Measurements from ENCODE around the gene SPEF2.
A peak's percentile ranks its signal among the peaks of the same experiment; 100 is the strongest.

Gene SPEF2

GRCh38 chr5:35685161-35685560, 67.5 kb downstream of the SPEF2 start:
- Histone ChIP-seq H3F3A (ENCODE audit: insufficient read depth, low read length) (no peaks in the 10 kb centered on the region), H3K9me3 (ENCODE audit: low read length) (no peaks in the 10 kb centered on the region), H3K27ac (ENCODE audit: low read depth, low read length, poor library complexity, severe bottlenecking) (peak overlapping the region; percentile 68), H2AFZ (ENCODE audit: low read length) (no peak overlapping the region), H3K36me3 (ENCODE audit: insufficient read depth, low read length) (no peaks in the 10 kb centered on the region), H3K9me2 (ENCODE audit: low read depth, low read length) (no peaks in the 10 kb centered on the region), H3K79me2 (ENCODE audit: insufficient read depth, low read length) (no peaks in the 10 kb centered on the region), H3K4me2 (ENCODE audit: low read length) (no peak overlapping the region), H3K4me1 (ENCODE audit: insufficient read depth, low read length, severe bottlenecking) (peaks cover 68% of the 10 kb centered on the region), H3K4me3 (ENCODE audit: low read depth, low read length, poor library complexity, severe bottlenecking) (no peak overlapping the region), H3K27me3 (ENCODE audit: insufficient read depth, low read length) (no peaks in the 10 kb centered on the region), H3K9ac (ENCODE audit: low read length) (no peak overlapping the region), H4K20me1 (ENCODE audit: insufficient read depth, low read length) (no peaks in the 10 kb centered on the region)
- TF ChIP-seq CTCF (IDR thresholded peaks at IDR 0.05; ENCODE audit: low read length) (no peak), EZH2 (IDR thresholded peaks at IDR 0.05; ENCODE audit: borderline replicate concordance, low read length) (no peak)

GRCh38 chr5:35687961-35688360, 70.3 kb downstream of the SPEF2 start:
- Histone ChIP-seq H3K9me2 (ENCODE audit: low read depth, low read length) (no peaks in the 10 kb centered on the region), H3K27ac (ENCODE audit: low read depth, low read length, poor library complexity, severe bottlenecking) (no peak overlapping the region), H3K36me3 (ENCODE audit: insufficient read depth, low read length) (no peaks in the 10 kb centered on the region), H2AFZ (ENCODE audit: low read length) (peak overlapping the region; percentile 96), H3K9me3 (ENCODE audit: low read length) (no peaks in the 10 kb centered on the region), H3K79me2 (ENCODE audit: insufficient read depth, low read length) (no peaks in the 10 kb centered on the region), H3K4me2 (ENCODE audit: low read length) (no peak overlapping the region), H4K20me1 (ENCODE audit: insufficient read depth, low read length) (no peaks in the 10 kb centered on the region), H3K4me1 (ENCODE audit: insufficient read depth, low read length, severe bottlenecking) (peaks cover 48% of the 10 kb centered on the region), H3K9ac (ENCODE audit: low read length) (no peak overlapping the region), H3K27me3 (ENCODE audit: insufficient read depth, low read length) (no peaks in the 10 kb centered on the region), H3K4me3 (ENCODE audit: low read depth, low read length, poor library complexity, severe bottlenecking) (no peak overlapping the region), H3F3A (ENCODE audit: insufficient read depth, low read length) (no peaks in the 10 kb centered on the region)
- TF ChIP-seq CTCF (IDR thresholded peaks at IDR 0.05; ENCODE audit: low read length): no peak
- no peak for TF ChIP-seq EZH2 (IDR thresholded peaks at IDR 0.05; ENCODE audit: borderline replicate concordance, low read length)

- Histone ChIP-seq H3K4me3 (ENCODE audit: low read depth, low read length, poor library complexity, severe bottlenecking) (no peak overlapping the region), H4K20me1 (ENCODE audit: insufficient read depth, low read length) (no peaks in the 10 kb centered on the region), H3K27ac (ENCODE audit: low read depth, low read length, poor library complexity, severe bottlenecking) (no peak overlapping the region), H3K4me2 (ENCODE audit: low read length) (no peak overlapping the region), H3K9ac (ENCODE audit: low read length) (no peak overlapping the region), H3K9me3 (ENCODE audit: low read length) (no peaks in the 10 kb centered on the region), H2AFZ (ENCODE audit: low read length) (no peak overlapping the region), H3K9me2 (ENCODE audit: low read depth, low read length) (no peaks in the 10 kb centered on the region), H3K4me1 (ENCODE audit: insufficient read depth, low read length, severe bottlenecking) (peaks cover 15% of the 10 kb centered on the region), H3K36me3 (ENCODE audit: insufficient read depth, low read length) (no peaks in the 10 kb centered on the region), H3K27me3 (ENCODE audit: insufficient read depth, low read length) (no peaks in the 10 kb centered on the region), H3F3A (ENCODE audit: insufficient read depth, low read length) (no peaks in the 10 kb centered on the region), H3K79me2 (ENCODE audit: insufficient read depth, low read length) (no peaks in the 10 kb centered on the region)
- TF ChIP-seq CTCF (IDR thresholded peaks at IDR 0.05; ENCODE audit: low read length): no peak
- no peak for TF ChIP-seq EZH2 (IDR thresholded peaks at IDR 0.05; ENCODE audit: borderline replicate concordance, low read length)
These were observed 76.8 kb downstream of the SPEF2 start for GRCh38 chr5:35694481-35694880.
